HG02798 (cell line): ENCODE results near the gene TYW1.
"Not testable (repeated sequence)": the region's sequence is repeated elsewhere in the genome, so short reads cannot be mapped to it uniquely, and the experiment has no call there.

Experiments used
- ATAC-seq: cut with Tn5 transposase; IDR thresholded peaks from one replicate; pipeline ENCODE4 v1.9.1; 2021; ENCODE audit warnings: mild to moderate bottlenecking; ENCODE audit not compliant: unreplicated experiment, poor library complexity

Gene TYW1

DNA sequence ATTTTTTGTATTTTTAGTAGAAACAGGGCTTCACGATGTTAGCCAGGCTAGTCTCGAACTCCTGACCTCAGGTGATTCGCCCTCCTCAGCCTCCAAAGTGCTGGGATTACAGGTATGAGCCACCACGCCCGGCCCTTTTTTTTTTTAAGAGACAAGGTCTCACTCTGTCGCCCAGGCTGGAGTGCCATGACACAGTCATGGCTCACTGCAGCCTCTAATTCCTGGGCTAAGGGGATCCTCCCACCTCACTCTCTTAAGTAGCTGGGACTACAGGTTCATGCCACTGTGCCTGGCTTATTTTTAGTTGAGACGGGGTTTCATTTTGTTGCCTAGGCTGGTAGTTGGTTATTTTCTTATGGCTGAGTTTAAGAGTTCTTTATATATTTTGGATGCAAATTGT lies 216.4 kb downstream of the TYW1 start:
- ATAC-seq, result not testable (repeated sequence)

DNA sequence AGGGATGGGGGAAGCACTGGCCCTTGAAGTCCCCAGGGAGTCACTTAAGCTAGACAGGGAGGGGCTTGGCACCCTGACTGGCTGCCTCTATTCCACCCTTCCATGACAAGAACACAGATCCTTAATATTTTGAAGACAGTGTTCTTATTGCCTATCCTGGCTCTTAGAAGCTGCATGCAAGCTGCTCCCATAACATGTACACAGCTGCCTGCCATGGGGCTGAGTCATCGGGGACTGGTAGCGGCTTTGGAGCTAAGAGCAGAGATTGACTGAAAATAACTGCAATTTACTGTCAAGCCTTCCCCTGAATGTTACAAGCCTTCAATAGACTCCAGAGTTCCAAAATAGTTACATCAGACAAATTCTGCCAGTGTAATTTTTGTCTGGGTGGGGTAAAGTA lies 226.9 kb downstream of the TYW1 start:
- ATAC-seq, result not testable (repeated sequence)

DNA sequence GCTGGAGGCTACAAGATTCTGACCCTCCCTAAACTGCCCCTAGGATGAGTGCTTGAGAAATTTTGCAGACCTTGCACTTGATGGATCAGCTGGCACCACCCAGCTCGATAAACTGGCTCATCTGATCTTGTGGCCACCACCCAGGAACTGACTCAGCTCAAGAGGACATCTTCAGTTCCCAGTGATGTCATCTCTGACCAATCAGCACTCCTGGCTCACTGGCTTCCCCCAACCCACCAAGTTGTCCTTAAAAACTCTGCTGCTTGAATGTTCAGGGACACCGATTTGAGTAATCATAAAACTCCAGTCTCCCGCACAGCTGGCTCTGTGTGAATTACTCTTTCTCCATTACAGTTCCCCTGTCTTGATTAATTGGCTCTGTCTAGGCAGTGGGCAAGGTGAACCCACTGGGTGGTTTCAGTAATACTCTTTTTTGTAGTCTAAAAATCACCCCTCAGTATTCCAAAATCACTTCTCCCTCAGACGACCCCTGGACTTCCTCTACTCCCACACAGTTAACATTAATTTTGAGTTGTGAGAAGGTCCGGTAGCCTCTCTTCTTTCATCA lies 229.8 kb downstream of the TYW1 start:
- not testable (repeated sequence) for ATAC-seq

DNA sequence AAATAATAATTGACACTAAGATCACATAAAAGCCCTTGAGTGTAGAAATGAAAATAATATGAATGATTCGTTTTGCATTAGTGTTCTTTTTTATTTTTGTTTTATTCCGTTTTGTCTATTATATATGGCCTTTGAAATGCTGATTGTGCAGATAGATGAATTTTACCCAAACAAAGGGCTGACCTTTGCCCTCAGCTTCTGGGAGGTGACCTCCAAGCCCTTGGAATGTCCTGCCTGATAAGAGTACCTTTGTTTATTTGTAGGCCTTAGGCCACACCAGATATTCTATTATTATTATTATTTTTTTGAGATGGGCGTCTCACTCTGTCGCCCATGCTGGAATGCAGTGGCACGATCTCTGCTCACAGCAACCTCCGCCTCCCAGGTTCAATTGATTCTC lies 230.3 kb downstream of the TYW1 start:
- ATAC-seq, result not testable (repeated sequence)

DNA sequence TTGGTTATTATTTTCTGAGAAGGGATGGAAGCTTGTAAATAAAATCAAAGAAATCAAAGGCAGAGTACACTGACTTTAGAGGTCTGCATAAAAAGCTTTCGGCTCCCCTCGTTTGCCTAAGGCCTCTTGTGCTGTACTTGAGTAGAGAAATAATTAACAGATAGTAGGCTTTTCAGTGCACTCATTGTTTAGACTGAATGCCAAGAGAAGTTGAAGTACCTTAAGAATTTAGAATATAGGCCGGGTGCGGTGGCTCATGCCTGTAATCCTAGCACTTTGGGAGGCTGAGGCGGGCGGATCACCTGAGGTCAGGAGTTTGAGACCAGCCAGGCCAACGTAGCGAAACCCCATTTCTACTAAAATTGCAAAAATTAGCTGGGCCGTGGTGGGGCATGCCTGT lies 232.4 kb downstream of the TYW1 start:
- ATAC-seq, result not testable (repeated sequence)

DNA sequence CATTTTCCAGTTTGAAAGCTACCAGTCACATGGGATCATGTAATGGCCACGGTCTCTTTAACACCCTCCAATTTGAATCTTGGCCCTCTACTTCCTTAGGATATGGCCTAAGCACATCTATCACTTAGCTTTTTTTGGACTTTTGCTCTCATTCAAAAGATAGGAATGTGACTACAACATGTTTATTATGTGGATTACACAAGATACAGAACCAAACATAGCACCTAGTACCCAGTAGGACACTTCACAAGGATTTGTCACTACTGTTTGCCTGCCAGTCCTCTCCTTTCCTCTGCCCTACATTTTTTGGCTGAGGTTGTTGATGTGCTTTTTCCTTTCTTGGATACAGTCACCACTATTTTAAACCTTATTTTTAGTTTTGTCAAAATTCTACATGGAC lies 233.4 kb downstream of the TYW1 start:
- ATAC-seq, result not testable (repeated sequence)

DNA sequence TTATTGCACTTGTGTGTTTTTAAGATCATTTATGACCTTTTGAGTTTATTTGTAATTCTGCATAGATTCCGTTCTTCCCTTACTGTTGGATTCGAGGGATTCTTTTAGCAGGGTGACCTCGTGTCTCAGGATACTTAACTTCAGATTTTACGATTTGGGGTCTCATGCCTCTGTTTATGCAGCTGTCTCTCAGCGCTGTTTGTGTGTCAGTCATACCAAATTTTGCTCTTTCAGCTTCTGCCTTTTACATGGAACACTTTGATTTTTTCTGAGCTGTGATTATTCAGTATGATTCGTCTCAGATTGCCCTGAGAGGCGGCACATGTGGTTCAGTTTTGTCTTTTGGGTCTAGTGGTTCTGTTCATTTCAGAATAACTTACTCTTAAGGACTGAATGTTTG lies 236.9 kb downstream of the TYW1 start:
- not testable (repeated sequence) for ATAC-seq

DNA sequence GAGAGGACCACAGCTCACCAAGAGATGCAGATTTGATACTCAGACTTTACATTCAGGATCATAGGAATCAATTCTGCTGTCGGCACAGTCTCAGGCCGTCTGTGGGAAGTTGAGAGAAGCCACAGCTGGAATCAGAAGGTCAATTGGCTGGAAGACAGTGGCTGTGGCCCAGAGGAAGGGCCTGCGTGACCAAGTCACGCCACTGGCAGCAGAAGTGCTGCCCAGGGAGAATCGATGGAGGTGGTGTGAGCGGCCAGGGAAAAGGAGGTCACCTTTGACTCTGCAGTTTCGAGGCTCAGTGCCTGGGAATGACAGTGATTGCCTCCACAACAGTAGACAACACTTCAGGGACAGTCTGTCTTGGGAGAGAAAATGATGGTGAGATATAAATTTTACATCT lies 239.6 kb downstream of the TYW1 start:
- not testable (repeated sequence) for ATAC-seq

DNA sequence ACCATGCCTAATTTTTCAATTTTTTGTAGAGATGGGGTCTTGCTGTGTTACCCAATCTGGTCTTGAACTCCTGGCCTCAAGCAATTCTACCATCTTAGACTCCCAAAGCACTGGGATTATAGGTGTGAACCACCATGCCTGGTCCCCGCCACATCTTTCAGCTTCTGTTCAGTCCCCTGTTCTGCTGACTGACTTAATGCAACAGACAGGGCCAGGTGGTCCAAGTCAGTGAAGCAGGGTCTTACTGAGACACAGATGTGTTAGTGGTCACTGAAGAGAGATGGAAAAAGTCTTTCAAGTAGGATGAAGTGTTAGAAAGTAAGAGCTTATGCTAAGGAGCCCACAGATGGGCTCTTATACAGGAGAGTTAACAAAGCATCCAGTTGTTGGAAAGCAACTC lies 246.2 kb downstream of the TYW1 start:
- ATAC-seq, result not testable (repeated sequence)

DNA sequence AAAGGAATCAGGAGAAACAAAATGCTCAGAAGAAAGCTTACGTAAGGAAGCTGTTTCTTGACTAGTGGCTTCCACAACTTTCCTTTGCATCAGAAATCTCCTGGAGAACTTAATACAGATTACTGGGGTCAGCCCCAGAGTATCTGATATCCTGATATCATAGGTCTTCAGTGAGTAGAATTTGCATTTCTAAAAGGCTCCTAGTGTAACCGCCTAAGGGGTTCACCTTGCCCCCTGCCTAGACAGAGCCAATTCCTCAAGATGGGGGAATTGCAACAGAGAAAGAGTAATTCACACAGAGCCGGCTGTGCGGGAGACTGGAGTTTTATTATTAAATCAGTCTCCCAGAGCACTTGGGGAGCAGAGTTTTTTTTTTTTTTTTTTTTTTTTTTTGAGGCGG lies 251.7 kb downstream of the TYW1 start:
- ATAC-seq, result not testable (repeated sequence)

DNA sequence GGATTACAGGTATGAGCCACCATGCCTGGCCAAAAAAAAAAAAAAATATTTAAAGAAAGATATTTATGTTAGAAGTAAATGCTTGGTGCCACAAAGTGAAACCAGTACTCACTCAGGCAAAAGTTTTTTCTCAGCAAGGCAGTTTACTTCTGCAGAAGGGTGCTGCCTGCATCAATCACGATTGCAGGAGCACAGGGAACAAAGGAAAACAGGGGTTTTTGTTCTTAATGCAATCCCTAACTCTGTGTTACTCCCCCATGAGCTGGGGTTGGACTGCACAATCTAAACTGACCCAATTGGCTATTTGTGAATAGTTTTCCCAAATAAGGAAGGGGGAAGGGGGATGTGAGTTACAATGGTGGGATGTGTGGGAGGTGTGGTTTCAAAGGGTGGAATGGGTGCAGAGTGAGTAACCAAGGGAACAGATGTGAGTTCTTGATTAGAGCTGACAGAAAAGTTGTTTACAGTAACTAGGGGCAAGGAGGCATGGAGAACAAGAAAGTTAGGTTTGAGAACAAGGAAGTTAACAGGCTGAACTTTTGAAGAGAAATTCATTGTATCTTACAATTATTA lies 255.4 kb downstream of the TYW1 start:
- ATAC-seq, result no peak

DNA sequence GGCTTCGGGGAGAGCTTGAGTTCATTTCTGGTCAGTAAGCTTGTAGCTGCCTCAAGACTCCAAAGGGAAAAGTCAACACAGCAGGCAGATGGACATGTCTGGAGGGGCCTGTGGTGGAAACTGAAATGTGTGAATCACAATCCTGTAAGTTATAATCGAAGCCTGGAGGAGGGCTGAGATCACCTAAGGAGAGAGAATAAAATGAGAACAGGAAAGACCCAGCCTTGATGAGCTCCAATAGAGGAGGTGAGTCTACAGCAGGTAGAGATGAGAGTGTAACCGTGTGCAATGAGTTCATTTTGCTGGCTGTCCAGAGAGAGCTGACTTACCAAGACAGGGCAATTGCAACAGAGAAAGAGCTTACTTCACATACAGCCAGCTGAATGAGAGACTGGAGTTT lies 258.4 kb downstream of the TYW1 start:
- ATAC-seq, result not testable (repeated sequence)

DNA sequence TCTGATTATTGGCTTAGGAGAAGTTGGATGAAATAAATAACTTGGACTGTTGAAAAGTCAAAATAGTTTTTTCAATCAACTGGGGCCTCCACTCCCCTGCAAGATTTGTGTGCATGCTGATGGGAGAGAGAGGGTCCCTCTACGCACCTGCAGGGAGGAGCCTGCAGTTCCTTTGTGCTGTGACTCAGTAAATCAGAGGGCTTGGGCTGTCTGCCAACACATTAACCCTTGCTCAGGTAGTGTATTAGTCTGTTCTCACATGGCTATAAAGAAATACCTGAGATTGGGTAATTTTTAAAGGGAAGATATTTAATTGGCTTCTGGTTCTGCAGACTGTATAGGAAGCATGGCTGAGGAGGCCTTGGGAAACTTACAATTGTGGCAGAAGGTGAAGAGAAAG lies 261.1 kb downstream of the TYW1 start:
- ATAC-seq, result not testable (repeated sequence)

DNA sequence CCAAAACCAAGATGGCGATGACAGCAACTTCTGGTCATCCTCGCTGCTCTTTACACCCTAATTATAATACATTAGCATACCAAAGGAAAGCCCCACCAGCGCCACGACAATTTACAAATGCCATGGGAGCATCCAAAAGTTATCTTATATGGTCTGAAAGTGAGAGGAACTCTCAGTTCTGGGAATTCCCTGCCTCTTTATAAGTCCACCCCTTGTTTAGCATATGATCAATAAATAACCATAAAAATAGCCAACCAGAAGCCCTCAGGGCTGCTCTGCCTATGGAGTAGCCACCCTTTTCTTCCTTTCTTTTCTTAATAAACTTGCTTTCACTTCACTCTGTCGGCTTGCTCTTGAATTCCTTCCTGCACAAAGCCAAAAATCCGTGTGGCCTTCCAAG lies 262.7 kb downstream of the TYW1 start:
- not testable (repeated sequence) for ATAC-seq

DNA sequence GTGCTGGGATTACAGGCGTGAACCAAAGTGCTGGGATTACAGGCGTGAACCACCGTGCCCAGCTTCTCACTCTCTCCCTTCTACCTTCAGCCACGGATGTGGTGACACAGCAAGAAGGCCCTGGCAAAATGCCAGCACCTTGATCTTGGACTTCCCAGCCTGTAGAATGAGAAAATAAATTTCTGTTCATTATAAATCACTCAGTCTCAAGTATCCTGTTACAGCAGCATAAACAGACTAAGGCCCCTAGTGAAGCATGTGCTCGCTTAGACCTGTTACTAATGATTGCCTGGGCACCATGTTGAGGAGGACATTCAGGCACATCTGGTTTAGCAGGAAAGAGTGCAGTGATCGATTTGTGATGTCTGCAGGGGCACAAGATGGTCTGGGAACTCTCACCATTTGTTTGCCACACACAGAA lies 263.5 kb downstream of the TYW1 start:
- not testable (repeated sequence) for ATAC-seq

DNA sequence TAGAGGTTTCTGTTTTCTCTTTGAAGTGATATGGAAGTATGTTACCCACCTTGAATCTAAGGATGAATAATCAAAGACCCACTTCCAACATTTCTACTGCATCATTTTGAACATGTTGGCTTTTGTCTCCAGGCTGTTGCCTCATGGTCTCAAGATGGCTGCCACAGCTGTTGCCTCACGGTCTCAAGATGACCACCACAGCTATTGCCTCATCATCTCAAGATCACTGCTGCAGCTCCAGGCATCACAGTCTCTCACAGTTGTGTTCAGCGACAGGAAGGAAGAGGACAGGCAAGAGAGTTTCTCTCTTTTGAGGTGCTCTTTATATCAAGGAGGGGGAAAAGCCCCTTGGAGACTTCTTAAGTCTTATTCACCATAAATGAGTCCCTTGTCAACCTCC lies 267.4 kb downstream of the TYW1 start:
- ATAC-seq, result not testable (repeated sequence)

DNA sequence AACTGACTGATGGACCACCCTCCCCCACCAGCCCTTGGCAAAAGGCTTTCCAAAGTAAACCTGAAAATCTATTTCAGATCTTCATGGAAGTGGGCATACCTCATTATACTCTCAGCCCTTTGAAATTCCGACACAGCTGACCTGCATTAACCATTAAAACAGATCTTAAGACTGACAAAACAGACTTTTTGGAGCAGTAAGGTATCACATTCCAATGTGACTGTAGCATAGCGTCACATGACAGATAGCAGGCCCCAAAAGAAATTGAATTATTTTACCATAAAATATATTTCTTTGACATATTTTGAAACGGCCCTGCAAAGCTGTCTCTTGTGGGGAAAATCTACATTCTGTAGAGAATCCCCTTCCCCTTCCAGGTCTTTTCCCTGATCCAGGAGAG lies 269.4 kb downstream of the TYW1 start:
- not testable (repeated sequence) for ATAC-seq

DNA sequence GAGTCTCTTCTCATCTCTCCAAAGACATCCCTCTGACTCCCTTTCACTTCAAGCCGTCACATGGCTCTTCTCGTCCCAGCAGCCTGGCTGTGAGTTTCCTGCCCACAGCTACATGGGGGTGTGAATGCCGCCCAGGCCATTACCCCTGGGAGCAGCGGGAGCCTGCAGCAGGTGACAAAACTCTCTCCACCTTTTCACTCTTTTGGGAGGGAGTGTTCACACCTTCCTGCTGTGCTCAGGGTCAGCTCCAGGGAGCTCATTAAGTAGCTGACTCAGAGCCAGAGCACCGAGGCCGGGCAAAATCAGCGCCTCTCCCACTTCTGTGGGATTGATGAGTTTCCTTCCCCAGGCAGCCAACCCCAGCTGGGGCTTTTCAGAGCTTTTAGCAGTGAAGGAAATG lies 271.3 kb downstream of the TYW1 start:
- no peak for ATAC-seq

DNA sequence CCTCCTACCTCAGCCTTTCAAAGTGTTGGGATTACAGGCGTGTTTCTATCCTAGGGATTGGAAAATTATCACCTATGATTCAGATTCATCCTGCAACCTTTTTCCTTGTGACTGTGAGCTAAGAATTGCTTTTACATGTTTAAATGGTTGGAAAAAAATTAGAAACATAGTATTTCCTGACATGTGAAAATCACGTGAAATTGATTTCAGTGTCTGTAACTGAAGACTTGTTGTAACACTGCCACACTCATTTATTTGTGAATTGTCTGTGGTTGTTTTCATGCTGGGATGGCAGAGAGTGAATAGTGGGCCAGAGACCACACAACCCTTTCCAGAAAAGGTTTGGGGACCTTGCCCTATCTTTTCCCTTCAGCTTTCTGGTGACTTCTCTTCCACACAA lies 273.3 kb downstream of the TYW1 start:
- not testable (repeated sequence) for ATAC-seq
